Spleen (tissue), 7 donors: Measurements from ENCODE around the gene PDLIM7.

Source experiments
- CTCF ChIP-seq, 11 experiments: fragments of 200-600 bp in 7 of 11; fragments of 450-650 bp in 4 of 11; sonication (generic) in 4 of 11; IDR thresholded peaks in 8 of 11; conservative IDR thresholded peaks in 3 of 11; 1 replicate in 7 of 11; 2 replicates in 4 of 11; pipeline versions ENCODE4 v1.4.0 to v1.8.0; 2016 to 2021; ENCODE audit warnings: antibody characterized with exemption in 11 of 11, inconsistent platforms in 4 of 11, mild to moderate bottlenecking in 1 of 11
- POLR2A ChIP-seq, 3 donors: fragments of 450-650 bp; IDR thresholded peaks; one replicate each; pipeline ENCODE4 v1.5.1; 2017; ENCODE audit warnings: antibody characterized with exemption in 3 of 3, mild to moderate bottlenecking in 1 of 3
- POLR2AphosphoS5 ChIP-seq, 3 donors: sonication (generic); formaldehyde crosslinking; IDR thresholded peaks; one replicate each; pipeline ENCODE4 v1.5.1; 2017; ENCODE audit warnings: antibody characterized with exemption in 3 of 3
- donor health status: DM: no; HTN: no; CAD: no; lungs with moderate emphysema.
- donor health status: DM: no; HTN: no; CAD: no.
- donor health status: DM: no; HTN: no; CAD: no.

DNA sequence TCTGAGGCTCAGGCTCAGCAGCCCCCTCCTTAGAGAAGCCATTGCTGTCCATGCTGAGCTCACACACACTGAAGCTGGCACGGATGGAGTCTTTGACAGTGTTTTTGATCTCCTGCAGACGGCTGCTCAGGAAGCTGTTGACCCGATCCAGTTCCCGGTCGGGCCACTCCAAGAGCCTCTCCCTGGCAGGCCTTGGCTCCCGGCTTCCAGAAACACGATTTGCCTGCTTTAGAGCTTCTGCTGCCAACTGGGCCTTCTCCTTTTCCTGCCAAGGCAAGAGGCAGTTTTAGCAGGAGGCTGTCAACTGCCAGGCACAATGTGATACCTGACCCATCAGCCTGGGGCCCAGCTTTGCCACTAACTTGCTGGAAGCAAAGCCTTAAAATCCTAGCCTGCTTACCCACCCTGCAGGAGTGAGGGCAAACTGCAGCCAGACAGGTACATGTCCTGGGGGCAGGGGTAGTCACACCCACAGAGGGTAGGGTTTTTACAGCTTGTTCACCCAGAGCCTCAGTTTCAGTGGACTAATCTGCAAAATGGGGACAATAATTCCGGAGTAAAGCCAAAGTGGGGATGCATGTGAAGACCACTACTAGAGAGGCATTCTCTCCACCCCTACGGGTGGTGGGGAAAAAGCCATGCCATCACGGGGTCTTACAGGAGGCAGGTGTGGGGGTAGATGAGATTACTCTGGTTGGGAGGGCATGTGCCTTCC lies 27.7 kb upstream of the PDLIM7 start:
- TF ChIP-seq POLR2AphosphoS5 (IDR thresholded peaks at IDR 0.05) (no peak), CTCF (IDR thresholded peaks at IDR 0.05 in 8 of 11, conservative IDR thresholded peaks at IDR 0.05 in 3 of 11) (no peak), POLR2A (IDR thresholded peaks at IDR 0.05) (no peak)
